HG03342 (cell line): ENCODE data around the gene CTDSPL.

Experiments
- ATAC-seq: cut with Tn5 transposase; IDR thresholded peaks from one replicate; pipeline ENCODE4 v1.9.1; 2021; ENCODE audit warnings: mild to moderate bottlenecking, moderate library complexity; ENCODE audit not compliant: unreplicated experiment

CTDSPL gene

DNA sequence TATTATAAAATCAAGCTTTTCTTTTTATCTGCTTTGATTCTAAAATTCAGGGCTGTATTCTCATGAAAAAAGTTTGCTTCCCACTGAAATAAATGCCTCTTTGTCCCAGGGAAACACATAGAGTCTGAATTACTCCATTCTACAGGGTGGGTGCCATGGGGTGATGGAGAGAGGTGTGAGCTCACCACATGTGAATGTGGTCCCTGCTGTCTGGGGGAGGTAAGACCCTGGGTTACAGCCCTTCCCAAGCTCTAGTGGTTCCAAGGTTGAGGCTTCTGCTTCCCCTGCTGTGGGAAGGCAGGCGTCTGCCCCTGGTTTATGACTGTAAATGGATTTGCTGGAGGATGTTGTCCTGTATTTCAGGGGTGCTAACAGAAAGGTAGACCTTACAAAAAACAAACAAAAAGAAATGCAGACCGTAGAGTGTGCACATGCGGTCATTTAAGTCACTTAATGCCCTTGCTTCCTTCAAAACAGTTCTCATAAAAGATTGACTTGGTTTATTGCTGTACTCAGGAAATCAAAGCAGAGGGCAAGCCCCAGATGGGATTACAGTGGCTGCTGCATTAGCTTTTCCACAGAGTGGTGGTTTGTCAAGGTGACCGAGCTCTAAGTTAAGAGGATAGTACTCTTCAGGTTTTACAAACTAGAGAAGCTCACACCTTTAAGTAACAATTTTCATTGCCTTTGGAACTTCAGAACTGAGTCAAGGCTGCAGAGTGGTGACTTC is 49.2 kb downstream of the CTDSPL start:
- no peak for ATAC-seq

DNA sequence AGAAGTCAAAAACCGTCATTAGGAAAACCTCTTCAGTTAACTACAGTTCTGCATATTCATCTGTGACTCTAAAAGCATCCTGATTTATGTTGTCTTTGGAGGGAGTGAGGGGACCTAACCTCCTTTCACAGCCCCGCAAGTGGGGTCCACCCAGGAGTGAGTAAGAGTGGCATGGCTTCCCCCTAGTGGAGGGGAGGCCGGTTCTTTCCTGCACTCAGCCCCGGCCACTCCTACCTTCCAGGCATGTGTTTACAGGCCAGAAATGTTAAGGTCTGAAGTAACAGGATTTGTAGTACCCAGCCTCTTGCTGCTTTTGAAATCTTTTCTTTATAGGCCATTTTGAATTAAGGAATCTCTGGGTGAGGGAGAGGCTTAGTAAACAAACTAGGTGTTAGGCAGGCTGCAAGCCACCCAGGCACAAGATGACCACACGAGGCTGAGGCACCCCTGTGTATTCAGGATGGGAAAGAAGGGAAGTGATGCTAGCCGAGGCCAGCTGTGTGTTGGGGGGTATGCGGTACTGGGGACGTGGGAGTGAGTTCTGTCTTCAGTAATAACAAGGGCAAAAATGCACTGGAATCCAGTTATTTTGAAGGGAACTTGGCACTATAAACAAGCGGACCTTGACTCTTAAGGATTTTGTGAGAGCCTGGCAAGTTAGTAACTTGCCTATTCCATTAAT is 50.5 kb downstream of the CTDSPL start:
- ATAC-seq, result no peak

DNA sequence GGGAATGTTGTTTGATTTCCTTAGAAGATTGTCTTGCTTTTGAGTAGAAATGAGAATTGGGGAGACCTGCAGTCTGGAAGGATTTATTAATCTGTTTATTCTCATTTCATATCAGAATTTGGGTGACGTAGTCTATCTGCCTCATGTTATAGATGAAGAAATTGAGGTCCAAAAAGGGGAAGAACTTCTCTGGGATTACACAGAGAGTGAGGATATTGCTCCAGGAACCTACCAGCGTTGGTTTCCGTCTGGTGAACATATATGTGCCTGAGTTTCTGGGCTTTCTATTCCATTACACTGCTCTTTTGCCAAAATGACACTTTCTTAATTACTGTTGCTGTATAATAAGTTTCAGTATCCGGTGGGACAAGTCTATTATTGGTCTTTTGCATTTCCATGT is 51.8 kb downstream of the CTDSPL start:
- ATAC-seq, result no peak

DNA sequence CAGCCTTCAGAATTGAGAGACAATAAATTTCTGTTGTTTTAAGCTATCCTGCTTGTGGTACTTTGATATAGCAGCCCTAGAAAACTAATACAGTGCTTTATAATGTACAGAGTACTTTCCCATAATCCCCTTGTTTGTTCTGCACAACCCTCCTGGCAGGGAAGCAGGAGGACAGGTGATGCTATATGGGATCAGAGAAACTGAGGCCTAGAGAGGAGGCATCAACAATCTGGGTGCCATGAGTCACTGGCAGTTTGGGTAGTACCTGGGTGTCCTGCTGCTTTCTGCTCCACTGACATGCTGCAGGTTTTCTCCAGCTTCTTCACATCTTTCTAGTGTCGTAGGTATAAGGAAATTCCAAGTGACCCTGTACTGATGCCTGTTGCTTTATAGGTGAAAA is 55.0 kb downstream of the CTDSPL start:
- ATAC-seq, result no peak

DNA sequence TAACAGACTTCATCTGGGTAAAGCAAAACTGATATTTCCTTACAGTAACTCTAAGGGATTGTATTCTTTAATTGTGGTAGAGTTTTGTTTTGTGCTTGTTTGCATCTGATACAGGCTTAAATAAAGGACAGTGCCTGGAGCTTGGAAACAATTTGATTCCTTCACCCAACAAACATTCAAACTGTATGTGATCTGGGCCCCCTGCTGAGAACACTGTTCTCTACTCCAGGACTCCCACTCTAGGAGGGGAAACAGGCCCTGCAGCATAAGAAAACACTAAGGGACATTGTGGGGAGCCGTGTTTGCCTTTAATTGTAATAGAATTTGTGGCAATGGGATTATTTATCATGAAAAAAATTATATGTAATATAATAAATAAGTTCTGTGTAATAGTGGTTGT is 56.9 kb downstream of the CTDSPL start:
- ATAC-seq, result no peak

DNA sequence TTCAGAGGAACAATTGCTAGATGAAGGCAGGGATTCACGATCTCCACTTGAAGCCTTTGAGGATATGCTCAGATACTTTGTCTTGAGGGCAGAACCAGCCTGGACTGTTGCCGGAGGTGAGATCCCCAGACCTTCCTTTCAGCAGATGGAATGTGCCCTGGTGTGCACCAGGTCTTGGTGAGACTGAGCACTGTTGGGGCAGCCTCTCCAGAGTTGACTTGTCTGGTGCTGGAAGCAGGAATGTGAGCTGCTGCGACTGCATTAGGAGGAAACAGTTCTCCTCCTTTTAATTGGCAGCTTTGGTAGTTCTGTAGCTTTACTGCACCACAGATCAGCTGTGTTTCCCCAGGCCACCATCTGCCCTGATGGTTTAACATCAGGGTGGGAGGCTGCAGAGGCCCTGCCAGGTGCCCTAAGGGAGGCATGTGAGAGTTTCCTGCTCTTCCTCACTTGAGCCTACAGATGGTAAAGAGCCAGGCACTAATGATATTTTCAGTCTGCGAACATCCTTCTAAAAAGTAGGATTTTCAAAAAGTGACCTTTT is 58.5 kb downstream of the CTDSPL start:
- no peak for ATAC-seq

DNA sequence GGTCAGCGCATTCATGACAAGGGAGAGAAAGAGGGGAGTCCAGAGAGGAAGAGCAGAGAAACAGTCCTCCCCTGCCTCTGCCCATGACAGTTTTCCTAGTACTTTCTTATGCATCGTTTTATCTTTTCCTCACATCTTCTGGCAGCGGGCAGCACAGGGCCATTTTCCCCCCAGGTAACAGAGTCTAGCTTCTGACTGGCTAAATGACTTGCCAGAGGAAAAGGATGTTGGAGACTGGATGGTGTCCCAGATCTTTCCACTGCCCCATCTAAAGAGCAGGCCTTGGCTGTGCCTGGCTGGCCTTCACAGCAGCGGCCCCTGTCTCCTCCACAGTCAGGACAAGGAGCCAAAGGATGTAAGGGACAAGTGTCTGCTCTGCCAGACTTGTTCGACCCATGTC is 59.3 kb downstream of the CTDSPL start:
- no peak for ATAC-seq

DNA sequence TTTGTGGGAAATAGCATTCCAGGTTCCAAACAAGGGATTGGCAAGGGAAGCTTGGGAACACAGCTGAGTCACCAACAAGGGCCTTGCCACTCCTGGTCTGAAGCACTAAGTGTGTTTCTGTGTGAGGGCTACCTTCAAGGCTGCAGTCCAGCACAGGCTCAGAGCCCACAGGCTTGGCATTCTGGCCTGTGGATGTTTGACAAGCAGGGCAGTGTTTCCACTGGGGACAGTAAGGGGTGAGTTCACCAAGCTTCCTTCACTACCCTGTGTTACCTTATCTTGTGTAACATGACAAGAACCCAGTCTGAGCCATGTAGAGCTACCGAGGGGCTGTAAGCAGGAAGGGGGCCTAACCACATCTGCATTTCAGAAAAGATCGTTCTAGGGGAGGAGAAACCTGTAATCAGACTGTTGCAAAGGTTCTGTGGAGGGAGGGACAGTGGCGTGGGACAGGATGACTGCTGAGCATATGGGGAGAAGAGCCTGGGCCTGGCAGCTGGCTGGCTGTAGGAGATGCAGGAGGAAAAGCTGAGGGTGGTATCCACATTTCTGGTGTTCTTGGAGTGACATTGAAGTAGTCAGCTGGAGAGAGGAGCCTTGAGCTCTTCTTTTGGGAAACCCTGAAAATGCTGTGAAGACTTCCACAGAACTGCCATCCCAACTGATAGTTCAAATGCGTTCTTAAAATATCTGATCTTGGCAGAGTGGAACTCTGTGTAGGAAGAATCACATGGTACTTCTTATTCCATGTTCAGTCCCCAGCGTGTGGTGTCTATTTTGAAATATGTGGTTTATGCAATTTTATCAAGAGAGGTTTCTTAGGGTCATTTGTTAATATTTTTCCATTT is 61.3 kb downstream of the CTDSPL start:
- ATAC-seq, result no peak

DNA sequence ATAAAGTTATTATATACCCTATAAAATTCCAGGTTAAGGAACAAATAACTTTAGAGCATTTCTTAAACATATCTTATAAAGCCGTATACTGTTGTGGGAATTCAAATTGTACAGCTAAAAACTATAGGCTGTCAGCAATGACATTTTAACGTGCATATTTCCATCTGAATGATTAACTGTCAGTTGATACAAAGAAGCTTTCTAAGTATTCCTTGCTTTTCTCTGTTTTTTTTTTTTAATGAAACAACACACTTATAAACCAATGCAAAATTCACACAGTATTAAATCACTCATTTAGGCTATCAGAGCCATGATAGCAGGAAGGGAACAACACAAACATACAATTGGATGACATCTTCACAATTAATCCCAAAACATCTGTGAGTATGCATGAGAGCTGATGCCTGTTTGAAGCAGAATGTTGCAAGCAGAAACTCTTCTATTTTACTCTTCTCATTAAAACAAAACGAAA is 61.9 kb downstream of the CTDSPL start:
- ATAC-seq, result no peak

DNA sequence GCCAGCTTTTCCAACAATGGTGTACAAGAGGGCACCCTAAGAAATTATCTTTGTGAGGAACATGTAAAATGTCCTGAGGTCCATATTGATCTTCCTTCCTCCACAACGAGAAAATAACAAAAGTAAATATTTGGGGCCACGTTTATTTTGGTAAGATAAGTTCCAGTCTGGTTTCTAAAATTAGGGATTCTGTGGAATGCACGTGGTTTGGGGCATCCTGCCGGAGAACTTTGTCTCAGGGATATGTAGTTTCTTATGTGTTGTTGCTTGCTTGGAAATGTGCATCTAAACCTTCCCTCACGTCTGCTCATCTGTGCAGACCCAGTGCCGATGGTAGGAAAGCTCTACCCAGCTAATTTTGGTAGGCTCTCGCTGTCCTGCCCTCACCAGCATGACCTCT is 62.8 kb downstream of the CTDSPL start:
- no peak for ATAC-seq

DNA sequence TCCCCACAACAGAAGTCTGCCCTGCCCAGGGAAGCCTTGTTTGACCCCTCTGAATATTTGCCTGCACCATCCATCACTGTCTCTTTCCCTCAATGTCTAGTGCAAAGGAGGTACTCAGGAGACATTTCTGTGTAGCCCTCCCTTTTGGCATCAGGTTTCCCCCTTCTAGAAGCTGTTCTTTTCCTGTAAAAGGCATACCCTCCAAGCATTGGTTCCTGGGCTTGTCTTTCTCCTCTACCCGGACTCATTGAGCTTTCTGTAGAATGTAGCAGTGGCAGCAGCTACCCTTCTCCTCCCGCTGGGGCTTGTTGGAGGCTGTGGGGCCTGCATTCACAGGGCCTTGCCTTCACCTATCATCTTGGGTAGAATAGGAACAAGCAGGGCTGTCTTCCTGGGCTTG is 63.5 kb downstream of the CTDSPL start:
- no peak for ATAC-seq

DNA sequence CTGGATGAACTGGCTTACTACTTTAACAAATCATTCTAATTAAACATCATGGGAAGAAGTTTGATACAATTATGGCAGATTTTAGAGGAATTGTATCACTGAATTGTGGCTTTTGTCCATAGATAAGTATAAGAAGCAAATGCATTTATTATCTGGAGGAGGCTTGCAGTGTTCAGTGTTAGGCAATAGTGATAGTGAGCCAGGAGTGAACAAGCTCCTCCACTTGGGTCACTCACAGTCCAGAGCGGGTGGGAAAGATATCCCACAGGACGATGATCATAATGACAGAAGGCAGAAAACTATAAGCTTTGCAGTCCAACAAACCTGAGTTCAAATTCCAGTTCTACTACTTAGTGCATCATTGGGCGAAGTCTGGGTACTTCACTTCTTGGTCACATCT is 64.9 kb downstream of the CTDSPL start:
- ATAC-seq, result no peak

DNA sequence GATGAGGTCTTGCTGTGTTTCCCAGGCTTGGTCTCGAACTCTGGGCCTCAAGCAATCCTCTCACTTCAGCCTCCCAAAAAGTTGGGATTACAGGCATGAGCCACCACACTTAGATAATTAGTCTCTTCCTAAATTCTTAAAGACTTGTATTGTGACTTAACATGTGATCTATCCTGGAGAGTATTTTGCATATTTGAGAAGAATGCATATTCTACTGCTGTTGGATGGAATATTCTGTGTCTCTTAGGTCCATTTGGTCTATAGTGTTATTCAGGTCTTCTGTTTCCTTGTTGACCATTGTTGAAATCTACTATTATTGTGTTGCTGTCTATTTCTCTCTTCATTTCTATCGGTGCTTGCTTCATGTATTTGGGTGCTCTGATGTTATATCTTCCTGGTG is 68.8 kb downstream of the CTDSPL start:
- ATAC-seq, result no peak

DNA sequence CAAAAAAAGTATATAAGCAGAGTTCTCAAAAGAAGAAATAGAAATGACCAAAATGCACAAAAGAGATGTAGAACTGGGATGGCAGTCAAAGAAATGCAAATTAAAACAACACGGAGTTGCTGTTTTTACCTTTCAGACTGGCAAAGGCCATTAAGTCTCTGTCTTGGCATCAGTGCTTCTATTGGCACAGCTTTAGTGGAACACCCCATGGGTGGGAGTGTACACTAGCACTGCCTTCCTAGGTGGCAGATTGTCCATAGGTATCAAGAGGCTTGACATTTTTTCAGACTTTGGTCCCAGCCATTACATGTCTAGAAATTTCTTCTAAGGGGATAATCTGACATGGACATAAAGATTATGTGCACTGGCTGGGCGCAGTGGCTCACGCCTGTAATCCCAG is 70.8 kb downstream of the CTDSPL start:
- ATAC-seq, result no peak

DNA sequence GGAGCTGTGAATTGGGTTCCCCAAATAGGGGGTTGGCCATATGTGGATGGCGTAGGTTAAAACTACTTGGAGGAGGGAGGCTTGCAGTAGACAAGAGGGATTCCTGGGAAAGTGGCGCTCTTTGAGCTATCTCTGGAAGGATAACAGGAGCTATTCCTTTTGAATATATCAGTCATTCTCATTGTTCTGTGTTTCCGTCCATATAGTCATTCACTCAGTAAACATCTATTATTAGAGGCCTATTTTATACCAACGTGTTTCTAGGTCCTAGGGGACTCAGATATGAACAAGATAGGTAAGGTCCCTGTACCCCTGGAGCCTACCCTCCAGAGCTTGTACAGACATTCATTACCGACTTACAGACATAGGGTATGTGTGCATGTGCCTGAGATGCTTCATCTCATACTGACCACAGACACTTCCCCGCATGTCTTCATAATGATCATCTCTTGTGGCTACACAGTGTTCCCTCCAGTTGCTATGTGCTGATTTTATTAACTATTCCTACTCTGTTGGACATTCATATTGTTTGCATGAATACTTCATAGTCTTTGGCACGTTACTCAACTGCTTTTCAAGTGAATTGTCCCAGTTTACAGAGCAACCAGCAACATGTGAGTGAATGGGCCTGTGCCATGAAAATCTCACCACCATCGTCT is 73.1 kb downstream of the CTDSPL start:
- no peak for ATAC-seq

DNA sequence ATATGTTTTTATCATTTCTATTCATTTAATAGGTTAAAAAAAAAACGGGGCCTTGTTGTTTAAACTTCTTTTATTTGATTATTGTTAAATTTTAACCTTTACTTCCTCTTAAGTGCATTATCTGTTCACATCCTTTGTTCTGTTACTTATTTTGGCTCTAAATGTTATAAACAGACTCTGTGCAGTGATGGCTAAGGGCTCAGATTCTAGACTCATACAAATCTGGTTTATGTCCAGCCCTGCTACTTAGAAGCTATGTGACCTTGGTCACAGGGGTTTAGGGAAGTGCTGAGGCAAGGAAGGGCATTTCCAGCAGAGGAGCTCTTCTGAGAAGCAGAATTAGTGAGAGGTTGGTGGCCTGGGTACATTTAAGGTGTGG is 73.6 kb downstream of the CTDSPL start:
- no peak for ATAC-seq

DNA sequence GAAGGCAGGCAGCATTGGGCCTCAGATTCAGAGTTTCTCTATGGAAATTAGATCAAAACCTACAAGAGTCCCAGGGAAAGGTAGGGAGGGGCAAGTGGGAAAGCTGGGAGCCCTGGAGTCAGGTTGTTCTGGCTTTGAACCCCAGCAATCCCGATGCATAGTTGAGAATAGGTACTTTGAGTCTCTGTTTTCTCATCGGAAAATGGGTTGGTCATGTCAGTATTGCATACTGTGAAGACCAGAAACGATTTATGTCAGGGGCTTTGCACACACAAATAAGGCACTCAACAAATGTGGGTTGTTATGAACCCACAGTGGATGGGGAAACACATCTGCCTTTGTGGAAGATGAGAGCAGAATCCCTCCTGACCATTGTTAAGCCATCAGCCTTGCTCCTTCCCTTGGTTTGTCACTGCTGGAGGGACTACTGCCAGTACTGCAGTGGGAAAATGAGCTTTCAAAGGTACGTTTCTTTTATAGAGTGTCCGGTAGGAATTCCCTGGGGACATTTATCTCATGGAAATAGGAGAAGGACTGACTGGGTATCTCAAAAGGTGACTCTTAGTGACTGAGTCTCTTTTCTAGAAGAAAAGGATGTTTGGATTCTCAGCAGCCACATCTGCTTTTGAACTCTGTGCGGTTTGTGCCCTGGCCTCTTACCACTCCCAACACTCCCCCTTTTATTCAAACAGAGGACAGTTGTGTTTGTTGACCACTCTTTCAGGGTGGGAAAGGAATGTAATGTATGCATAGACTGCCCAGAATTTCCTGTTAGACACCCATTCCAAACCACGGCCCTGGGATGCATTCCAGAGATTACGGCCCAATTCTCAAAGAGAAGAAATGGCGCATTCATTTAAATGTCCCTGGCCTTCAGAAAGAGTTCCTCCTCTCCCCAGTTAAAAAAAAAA is 74.3 kb downstream of the CTDSPL start:
- no peak for ATAC-seq

DNA sequence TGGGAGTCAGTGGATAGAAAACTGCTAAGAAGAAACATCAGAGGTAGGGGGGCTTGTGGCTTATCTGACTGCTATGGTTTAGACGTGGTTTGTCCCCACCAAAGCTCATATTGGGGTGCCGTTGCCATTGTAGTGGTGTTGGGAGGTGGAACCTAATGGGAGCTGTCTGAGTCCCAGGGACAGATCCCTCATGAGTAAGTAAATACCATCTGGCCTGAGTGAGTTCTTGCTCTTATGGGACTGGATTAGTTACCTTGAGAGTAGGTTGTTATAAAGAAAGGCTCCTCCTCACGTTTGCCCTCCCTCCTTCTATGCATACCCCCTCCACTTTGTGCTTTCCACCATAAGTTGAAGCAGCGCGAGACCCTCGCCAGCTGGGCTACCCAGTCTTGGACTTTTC is 75.5 kb downstream of the CTDSPL start:
- no peak for ATAC-seq

DNA sequence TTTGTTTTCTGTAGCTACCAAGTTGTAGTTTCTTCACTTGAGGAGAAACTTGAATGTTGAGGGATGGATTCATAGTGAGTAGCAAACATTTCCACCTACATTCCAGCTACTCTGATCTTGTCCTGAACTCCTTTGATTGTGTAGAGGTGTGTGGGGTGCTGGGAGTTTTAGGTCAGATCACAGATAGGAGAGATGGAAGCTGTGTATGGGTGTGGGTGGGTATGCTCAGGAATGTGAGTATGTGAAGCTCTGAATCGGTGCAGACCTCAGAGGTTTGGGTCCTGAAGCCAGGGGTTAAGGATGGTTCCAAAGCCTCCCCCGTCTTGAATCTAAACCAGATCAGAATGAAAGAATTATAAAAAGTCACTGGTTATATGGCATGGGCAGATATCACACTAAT is 76.3 kb downstream of the CTDSPL start:
- no peak for ATAC-seq
